Left lung (tissue), 10 donors: ENCODE measurements around the gene FMNL3. TPM values are rescaled to one million over a fixed set of nuclear protein-coding genes. Genes with fewer than 3 reads are reported as not detected.
A peak's percentile ranks its signal among the peaks of the same experiment; 100 is the strongest.

Experiments
- ATAC-seq: fragments of 200-7000 bp; cut with Tn5 transposase; one replicate; pipeline ENCODE4 v1.9.1; 2020; ENCODE audit warnings: moderate library complexity
- DNase-seq, 4 donors: peaks; one replicate each; pipeline ENCODE4 v3.0.0-alpha.2; 2013 to 2020
- H3K27ac ChIP-seq, 2 donors: fragments of 200-600 bp; sonication (generic) in 1 of 2; one replicate each; pipeline versions ENCODE4 v1.5.0 to v1.8.0; 2020 to 2021
- H3K27me3 ChIP-seq, 2 donors: fragments of 200-600 bp; sonication (generic) in 1 of 2; one replicate each; pipeline versions ENCODE4 v1.5.0 to v1.8.0; 2020 to 2021
- H3K36me3 ChIP-seq, 2 donors: fragments of 200-600 bp; sonication (generic) in 1 of 2; one replicate each; pipeline versions ENCODE4 v1.5.0 to v1.8.0; 2020 to 2021
- H3K4me1 ChIP-seq, 2 donors: fragments of 200-600 bp; one replicate each; pipeline ENCODE4 v1.8.0; 2021
- H3K4me3 ChIP-seq, 2 donors: fragments of 200-600 bp; sonication (generic) in 1 of 2; one replicate each; pipeline versions ENCODE4 v1.5.0 to v1.8.0; 2020 to 2021; ENCODE audit warnings: mild to moderate bottlenecking in 1 of 2
- H3K9me3 ChIP-seq, 2 donors: fragments of 200-600 bp; sonication (generic) in 1 of 2; one replicate each; pipeline versions ENCODE4 v1.5.0 to v1.8.0; 2020 to 2021
- CTCF ChIP-seq, 2 donors: fragments of 200-600 bp; sonication (generic) in 1 of 2; IDR thresholded peaks; one replicate each; pipeline versions ENCODE4 v1.5.0 to v1.8.0; 2021; ENCODE audit warnings: antibody characterized with exemption in 2 of 2
- intact Hi-C, 2 donors: fragments of 100-400 bp; cut with DNase I; formaldehyde crosslinking; loops; one replicate each; pipeline versions ENCODE4 v1.11.2 to v1.14.2; 2022
- polyA plus RNA-seq, 6 donors: library from polyadenylated mRNA; unstranded; fragments of 120-200 nt; gene quantifications; one replicate each; pipeline ENCODE4 v1.2.1, GENCODE V29; 2013; ENCODE audit not compliant: insufficient read length in 6 of 6
- total RNA-seq, 2 donors: library from RNA; stranded (reverse); fragmentation: NEBNext Ultra II Directional; extraction: Animal tissue kit (Norgen Biotek cat#: 25700); gene quantifications; one replicate each; pipeline ENCODE4 v1.2.1, GENCODE V29; 2021
- donor health status: DM: no; HTN: yes; CAD: no.
- donor health status: DM: no; HTN: no; CAD: no.

The FMNL3 gene
- total and polyA plus RNA-seq, 8 donors, result 30.0 to 61.7 (median 57.5) TPM

GRCh38 chr12:49748800-49749199 is 41.6 kb upstream of the FMNL3 start:
- H3K4me3 ChIP-seq, result no peak overlapping the region
- ATAC-seq, result peak; percentile 66
- peaks cover 3 to 29% of the 10 kb centered on the region in 2 donors for H3K36me3 ChIP-seq
- TF ChIP-seq CTCF (IDR thresholded peaks at IDR 0.05), result no peak
- peak in 1 of 4 donors; percentile 13 for DNase-seq
- H3K9me3 ChIP-seq, result no peaks in the 10 kb centered on the region
- no peaks in the 10 kb centered on the region for H3K27me3 ChIP-seq
- intact Hi-C loops, result no loop called here
- peak overlapping the region in 1 of 2 donors; percentile 36 for H3K27ac ChIP-seq
- H3K4me1 ChIP-seq, result peaks cover 48 to 100% of the 10 kb centered on the region in 2 donors

DNA sequence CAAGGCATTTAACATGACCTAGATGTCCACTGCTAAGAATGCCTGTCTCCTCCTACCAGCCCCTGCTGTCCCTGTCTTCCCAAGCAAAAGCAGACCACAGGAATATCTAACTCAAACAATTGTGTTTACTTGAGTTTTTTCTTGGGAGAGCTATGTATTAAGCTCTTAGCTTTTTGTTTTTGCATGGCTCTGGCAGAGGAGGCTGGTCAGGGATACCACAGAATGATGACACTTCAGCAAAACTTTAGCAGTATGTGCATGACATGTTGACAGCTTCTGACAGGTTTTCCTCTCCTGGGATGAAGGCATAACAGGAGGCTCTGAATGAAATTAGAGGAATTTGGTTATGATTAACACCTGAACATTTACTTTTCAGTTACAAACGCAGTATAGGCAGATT is 41.1 kb upstream of the FMNL3 start:
- H3K4me1 ChIP-seq, result peaks cover 49 to 100% of the 10 kb centered on the region in 2 donors
- no peak for TF ChIP-seq CTCF (IDR thresholded peaks at IDR 0.05)
- peak; percentile 18 for ATAC-seq
- H3K27me3 ChIP-seq, result no peaks in the 10 kb centered on the region
- intact Hi-C loops, result no loop called here
- no peak overlapping the region for H3K4me3 ChIP-seq
- DNase-seq, result no peak
- peaks cover 3 to 24% of the 10 kb centered on the region in 2 donors for H3K36me3 ChIP-seq
- peak overlapping the region in 1 of 2 donors; percentile 34 for H3K27ac ChIP-seq
- no peaks in the 10 kb centered on the region for H3K9me3 ChIP-seq

DNA sequence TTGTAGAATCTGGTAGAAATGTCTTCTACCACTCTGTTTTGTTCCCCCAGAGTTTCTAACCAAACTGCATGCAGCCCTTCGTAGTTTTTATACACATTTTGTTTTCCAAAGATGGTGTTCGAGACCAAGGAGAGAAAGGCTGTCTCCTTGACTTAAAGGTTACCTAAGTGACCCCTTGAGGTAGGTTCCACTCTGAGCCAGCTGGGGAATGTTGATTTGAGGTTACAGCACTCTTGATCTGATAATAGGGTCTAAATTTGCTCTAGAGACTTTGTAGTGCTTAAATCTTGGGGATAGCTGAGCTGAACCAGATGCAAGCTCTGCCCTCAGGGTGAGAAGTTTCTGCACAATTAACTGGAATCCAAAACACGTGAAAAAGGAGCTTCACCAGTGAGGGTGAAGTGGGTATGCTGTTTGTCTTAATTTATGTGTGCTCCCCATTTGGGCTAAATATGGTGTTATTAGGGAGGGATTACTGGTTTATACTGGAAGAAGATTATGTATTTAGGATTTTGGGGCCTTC is 37.2 kb upstream of the FMNL3 start:
- ATAC-seq, result no peak
- H3K4me3 ChIP-seq, result no peak overlapping the region
- intact Hi-C loops, result no loop called here

GRCh38 chr12:49741882-49742620 is 34.8 kb upstream of the FMNL3 start:
- DNase-seq (peak in 3 of 4 donors; percentile 74 to 95 (median 90)), ATAC-seq (peak; percentile 80)
- peaks cover 25 to 54% of the 10 kb centered on the region in 2 donors for H3K4me1 ChIP-seq
- H3K27me3 ChIP-seq, result no peaks in the 10 kb centered on the region
- H3K36me3 ChIP-seq, result no peaks in the 10 kb centered on the region
- H3K27ac ChIP-seq, result peak overlapping the region; percentile 97 to 98
- TF ChIP-seq CTCF (IDR thresholded peaks at IDR 0.05), result no peak
- no peaks in the 10 kb centered on the region for H3K9me3 ChIP-seq
- peak overlapping the region; percentile 56 to 80 for H3K4me3 ChIP-seq
- intact Hi-C loops, result no loop called here

More for the DNA sequence above, 37.2 kb upstream of the FMNL3 start:
- H3K36me3 ChIP-seq, result peaks cover 0 to 10% of the 10 kb centered on the region in 2 donors
- H3K4me1 ChIP-seq, result peaks cover 38 to 77% of the 10 kb centered on the region in 2 donors
- no peak for TF ChIP-seq CTCF (IDR thresholded peaks at IDR 0.05)
- H3K27ac ChIP-seq, result no peak overlapping the region
- no peaks in the 10 kb centered on the region for H3K27me3 ChIP-seq
- no peaks in the 10 kb centered on the region for H3K9me3 ChIP-seq
- DNase-seq, result no peak
